ENCODE results near the gene ZNF786.
A peak's percentile ranks its signal among the peaks of the same experiment; 100 is the strongest.

DNA sequence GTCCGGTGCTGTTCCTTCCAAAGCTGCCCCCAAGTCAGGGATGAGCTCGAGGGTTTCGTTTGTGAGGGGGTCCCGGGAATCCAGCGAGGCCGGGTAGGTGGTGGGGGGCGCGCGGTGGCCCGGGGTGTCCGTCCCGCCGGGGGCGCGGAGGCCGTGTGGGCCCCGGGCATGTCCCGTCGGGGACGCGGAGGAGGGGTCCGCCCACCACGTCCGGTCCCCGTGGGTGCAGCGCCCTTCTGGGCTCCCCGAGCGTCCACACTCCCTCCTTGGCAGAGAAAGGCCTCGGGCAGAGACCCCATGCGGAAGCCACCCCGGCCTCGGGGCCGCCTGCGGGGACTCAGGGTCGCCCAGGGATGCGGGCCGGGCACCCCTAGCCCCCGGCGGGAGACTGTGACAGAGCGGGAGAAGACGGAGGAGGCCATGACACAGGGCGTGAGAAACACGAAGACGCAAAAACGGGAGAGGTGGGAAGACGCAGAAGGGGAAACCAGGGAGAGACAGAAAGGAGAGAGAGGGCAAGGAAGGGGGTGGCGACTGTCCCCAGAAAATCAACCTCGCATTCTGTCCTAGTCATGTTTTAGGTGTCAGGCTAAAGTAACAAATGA lies 36.2 kb upstream of the ZNF786 start:
- TF ChIP-seq, protein P1, sequence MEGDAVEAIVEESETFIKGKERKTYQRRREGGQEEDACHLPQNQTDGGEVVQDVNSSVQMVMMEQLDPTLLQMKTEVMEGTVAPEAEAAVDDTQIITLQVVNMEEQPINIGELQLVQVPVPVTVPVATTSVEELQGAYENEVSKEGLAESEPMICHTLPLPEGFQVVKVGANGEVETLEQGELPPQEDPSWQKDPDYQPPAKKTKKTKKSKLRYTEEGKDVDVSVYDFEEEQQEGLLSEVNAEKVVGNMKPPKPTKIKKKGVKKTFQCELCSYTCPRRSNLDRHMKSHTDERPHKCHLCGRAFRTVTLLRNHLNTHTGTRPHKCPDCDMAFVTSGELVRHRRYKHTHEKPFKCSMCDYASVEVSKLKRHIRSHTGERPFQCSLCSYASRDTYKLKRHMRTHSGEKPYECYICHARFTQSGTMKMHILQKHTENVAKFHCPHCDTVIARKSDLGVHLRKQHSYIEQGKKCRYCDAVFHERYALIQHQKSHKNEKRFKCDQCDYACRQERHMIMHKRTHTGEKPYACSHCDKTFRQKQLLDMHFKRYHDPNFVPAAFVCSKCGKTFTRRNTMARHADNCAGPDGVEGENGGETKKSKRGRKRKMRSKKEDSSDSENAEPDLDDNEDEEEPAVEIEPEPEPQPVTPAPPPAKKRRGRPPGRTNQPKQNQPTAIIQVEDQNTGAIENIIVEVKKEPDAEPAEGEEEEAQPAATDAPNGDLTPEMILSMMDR (IDR thresholded peaks at IDR 0.05 in 2 of 3, conservative IDR thresholded peaks at IDR 0.05 in 1 of 3; ENCODE audit: control insufficient read depth in 2 of 3, extremely low read depth in 1 of 3, insufficient read depth in 1 of 3, low read depth in 3 of 3, low read length in 3 of 3), result no peak
- TF ChIP-seq ZBED1 (IDR thresholded peaks at IDR 0.05; ENCODE audit: borderline replicate concordance), result 0 out of 2 replicates have a peak, but pooled peaks have one; percentile 22
- TF ChIP-seq, protein P2, sequence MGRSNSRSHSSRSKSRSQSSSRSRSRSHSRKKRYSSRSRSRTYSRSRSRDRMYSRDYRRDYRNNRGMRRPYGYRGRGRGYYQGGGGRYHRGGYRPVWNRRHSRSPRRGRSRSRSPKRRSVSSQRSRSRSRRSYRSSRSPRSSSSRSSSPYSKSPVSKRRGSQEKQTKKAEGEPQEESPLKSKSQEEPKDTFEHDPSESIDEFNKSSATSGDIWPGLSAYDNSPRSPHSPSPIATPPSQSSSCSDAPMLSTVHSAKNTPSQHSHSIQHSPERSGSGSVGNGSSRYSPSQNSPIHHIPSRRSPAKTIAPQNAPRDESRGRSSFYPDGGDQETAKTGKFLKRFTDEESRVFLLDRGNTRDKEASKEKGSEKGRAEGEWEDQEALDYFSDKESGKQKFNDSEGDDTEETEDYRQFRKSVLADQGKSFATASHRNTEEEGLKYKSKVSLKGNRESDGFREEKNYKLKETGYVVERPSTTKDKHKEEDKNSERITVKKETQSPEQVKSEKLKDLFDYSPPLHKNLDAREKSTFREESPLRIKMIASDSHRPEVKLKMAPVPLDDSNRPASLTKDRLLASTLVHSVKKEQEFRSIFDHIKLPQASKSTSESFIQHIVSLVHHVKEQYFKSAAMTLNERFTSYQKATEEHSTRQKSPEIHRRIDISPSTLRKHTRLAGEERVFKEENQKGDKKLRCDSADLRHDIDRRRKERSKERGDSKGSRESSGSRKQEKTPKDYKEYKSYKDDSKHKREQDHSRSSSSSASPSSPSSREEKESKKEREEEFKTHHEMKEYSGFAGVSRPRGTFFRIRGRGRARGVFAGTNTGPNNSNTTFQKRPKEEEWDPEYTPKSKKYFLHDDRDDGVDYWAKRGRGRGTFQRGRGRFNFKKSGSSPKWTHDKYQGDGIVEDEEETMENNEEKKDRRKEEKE (IDR thresholded peaks at IDR 0.05), result no peak
- no peak; the same call in none of the 2 replicates for TF ChIP-seq MXI1 (IDR thresholded peaks at IDR 0.05; ENCODE audit: low read depth, low read length)
- no peak for TF ChIP-seq SMARCA5 (IDR thresholded peaks at IDR 0.05)
- TF ChIP-seq LARP7 (IDR thresholded peaks at IDR 0.05), result 0 out of 2 replicates have a peak, but pooled peaks have one; percentile 30
- TF ChIP-seq NFXL1 (IDR thresholded peaks at IDR 0.05; ENCODE audit: borderline replicate concordance), result no peak
- no peak for TF ChIP-seq ATF7 (IDR thresholded peaks at IDR 0.05; ENCODE audit: low read depth)
- TF ChIP-seq YY1 (IDR thresholded peaks at IDR 0.05; ENCODE audit: low read depth, low read length), result peak; percentile 57; the same call in 1 of the 2 replicates
- TF ChIP-seq SUPT20H (IDR thresholded peaks at IDR 0.05; ENCODE audit: borderline replicate concordance, control insufficient read depth, low read depth, low read length), result no peak
- TF ChIP-seq POLR2A (IDR thresholded peaks at IDR 0.05; ENCODE audit: low read depth, low read length), result no peak; the same call in 1 of the 2 replicates
- TF ChIP-seq, protein P3, sequence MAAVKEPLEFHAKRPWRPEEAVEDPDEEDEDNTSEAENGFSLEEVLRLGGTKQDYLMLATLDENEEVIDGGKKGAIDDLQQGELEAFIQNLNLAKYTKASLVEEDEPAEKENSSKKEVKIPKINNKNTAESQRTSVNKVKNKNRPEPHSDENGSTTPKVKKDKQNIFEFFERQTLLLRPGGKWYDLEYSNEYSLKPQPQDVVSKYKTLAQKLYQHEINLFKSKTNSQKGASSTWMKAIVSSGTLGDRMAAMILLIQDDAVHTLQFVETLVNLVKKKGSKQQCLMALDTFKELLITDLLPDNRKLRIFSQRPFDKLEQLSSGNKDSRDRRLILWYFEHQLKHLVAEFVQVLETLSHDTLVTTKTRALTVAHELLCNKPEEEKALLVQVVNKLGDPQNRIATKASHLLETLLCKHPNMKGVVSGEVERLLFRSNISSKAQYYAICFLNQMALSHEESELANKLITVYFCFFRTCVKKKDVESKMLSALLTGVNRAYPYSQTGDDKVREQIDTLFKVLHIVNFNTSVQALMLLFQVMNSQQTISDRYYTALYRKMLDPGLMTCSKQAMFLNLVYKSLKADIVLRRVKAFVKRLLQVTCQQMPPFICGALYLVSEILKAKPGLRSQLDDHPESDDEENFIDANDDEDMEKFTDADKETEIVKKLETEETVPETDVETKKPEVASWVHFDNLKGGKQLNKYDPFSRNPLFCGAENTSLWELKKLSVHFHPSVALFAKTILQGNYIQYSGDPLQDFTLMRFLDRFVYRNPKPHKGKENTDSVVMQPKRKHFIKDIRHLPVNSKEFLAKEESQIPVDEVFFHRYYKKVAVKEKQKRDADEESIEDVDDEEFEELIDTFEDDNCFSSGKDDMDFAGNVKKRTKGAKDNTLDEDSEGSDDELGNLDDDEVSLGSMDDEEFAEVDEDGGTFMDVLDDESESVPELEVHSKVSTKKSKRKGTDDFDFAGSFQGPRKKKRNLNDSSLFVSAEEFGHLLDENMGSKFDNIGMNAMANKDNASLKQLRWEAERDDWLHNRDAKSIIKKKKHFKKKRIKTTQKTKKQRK (IDR thresholded peaks at IDR 0.05; ENCODE audit: low read depth, low read length), result no peak
- TF ChIP-seq, protein P4, sequence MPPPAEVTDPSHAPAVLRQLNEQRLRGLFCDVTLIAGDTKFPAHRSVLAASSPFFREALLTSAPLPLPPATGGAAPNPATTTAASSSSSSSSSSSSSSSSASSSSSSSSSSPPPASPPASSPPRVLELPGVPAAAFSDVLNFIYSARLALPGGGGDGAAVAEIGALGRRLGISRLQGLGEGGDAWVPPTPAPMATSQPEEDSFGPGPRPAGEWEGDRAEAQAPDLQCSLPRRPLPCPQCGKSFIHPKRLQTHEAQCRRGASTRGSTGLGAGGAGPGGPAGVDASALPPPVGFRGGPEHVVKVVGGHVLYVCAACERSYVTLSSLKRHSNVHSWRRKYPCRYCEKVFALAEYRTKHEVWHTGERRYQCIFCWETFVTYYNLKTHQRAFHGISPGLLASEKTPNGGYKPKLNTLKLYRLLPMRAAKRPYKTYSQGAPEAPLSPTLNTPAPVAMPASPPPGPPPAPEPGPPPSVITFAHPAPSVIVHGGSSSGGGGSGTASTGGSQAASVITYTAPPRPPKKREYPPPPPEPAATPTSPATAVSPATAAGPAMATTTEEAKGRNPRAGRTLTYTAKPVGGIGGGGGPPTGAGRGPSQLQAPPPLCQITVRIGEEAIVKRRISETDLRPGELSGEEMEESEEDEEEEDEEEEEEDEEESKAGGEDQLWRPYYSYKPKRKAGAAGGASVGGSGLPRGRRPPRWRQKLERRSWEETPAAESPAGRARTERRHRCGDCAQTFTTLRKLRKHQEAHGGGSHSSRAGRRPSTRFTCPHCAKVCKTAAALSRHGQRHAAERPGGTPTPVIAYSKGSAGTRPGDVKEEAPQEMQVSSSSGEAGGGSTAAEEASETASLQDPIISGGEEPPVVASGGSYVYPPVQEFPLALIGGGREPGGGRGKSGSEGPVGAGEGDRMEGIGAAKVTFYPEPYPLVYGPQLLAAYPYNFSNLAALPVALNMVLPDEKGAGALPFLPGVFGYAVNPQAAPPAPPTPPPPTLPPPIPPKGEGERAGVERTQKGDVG (CRISPR knock-in tag; IDR thresholded peaks at IDR 0.05), result no peak
